WTC11 (cell line): ENCODE measurements around the gene WWP2. TPM values are rescaled to one million over a fixed set of nuclear protein-coding genes. Genes with fewer than 3 reads are reported as not detected.

Experiments used
- ATAC-seq: fragments of 200-7000 bp; cut with Tn5 transposase; 2 replicates; pipeline ENCODE4 v1.10.0; 2021; ENCODE audit warnings: mild to moderate bottlenecking, moderate library complexity
- CTCF ChIA-PET: fragments of 300-600 bp; sonication (Branson Sonifier 250); formaldehyde crosslinking; loops from one replicate; lab custom pipeline; 2021; ENCODE audit warnings: antibody characterized with exemption; lab: Charles Lee
- POLR2A ChIA-PET: fragments of 350-600 bp; sonication (Branson Sonifier 250); formaldehyde crosslinking; loops from one replicate; lab custom pipeline; 2021; ENCODE audit warnings: antibody characterized with exemption; lab: Charles Lee
- DNase-seq: peaks from one replicate; pipeline ENCODE4 v3.0.0; 2021; ENCODE audit warnings: low spot score
- H3K27ac Mint-ChIP-seq: 2 replicates; pipeline ENCODE4 v1.8.0; 2021; ENCODE audit warnings: mixed read lengths
- H3K27me3 Mint-ChIP-seq: 2 replicates; pipeline ENCODE4 v1.8.0; 2021; ENCODE audit warnings: low read depth, mild to moderate bottlenecking, moderate library complexity, mixed read lengths
- H3K36me3 Mint-ChIP-seq: 2 replicates; pipeline ENCODE4 v1.8.0; 2021; ENCODE audit warnings: mixed read lengths
- H3K4me1 Mint-ChIP-seq: 2 replicates; pipeline ENCODE4 v1.8.0; 2022; ENCODE audit warnings: mixed read lengths
- H3K4me3 Mint-ChIP-seq: 2 replicates; pipeline ENCODE4 v1.8.0; 2021; ENCODE audit warnings: mild to moderate bottlenecking, moderate library complexity, mixed read lengths
- H3K9me3 Mint-ChIP-seq: 2 replicates; pipeline ENCODE4 v1.8.0; 2021; ENCODE audit warnings: mixed read lengths
- ERG ChIP-seq: fragments of 250-450 bp; sonication (Bioruptor Pico); IDR thresholded peaks from 2 replicates; pipeline ENCODE4 v1.8.0; 2021; ENCODE audit warnings: mild to moderate bottlenecking
- GABPB1 ChIP-seq: sonication (generic); formaldehyde crosslinking; IDR thresholded peaks from 2 replicates; pipeline ENCODE4 v1.8.1; 2023; ENCODE audit warnings: mild to moderate bottlenecking, missing genetic modification reagents
- GTF2I ChIP-seq: fragments of 250-450 bp; sonication (Bioruptor Pico); conservative IDR thresholded peaks from 2 replicates; pipeline ENCODE4 v1.4.0; 2021; ENCODE audit warnings: mild to moderate bottlenecking
- HMGA2 ChIP-seq: fragments of 250-450 bp; sonication (Bioruptor Pico); IDR thresholded peaks from 2 replicates; pipeline ENCODE4 v1.4.0; 2021; ENCODE audit warnings: mild to moderate bottlenecking, moderate library complexity
- MAX ChIP-seq: sonication (generic); formaldehyde crosslinking; IDR thresholded peaks from 2 replicates; pipeline ENCODE4 v1.8.0; 2022; ENCODE audit warnings: mild to moderate bottlenecking, missing genetic modification reagents
- MXD4 ChIP-seq: fragments of 250-450 bp; sonication (Bioruptor Pico); IDR thresholded peaks from 2 replicates; pipeline ENCODE4 v1.8.0; 2021; ENCODE audit warnings: mild to moderate bottlenecking, moderate library complexity, borderline replicate concordance
- NR2C2 ChIP-seq: sonication (generic); formaldehyde crosslinking; IDR thresholded peaks from 2 replicates; pipeline ENCODE4 v1.8.0; 2022; ENCODE audit warnings: mild to moderate bottlenecking, missing genetic modification reagents
- RELA ChIP-seq: sonication (generic); formaldehyde crosslinking; IDR thresholded peaks from 2 replicates; pipeline ENCODE4 v1.8.1; 2022; ENCODE audit warnings: missing genetic modification reagents, mild to moderate bottlenecking, borderline replicate concordance
- SOX15 ChIP-seq: fragments of 250-450 bp; sonication (Bioruptor Pico); IDR thresholded peaks from 2 replicates; pipeline ENCODE4 v1.9.0; 2021; ENCODE audit warnings: mild to moderate bottlenecking
- SP1 ChIP-seq: sonication (generic); formaldehyde crosslinking; conservative IDR thresholded peaks from 2 replicates; pipeline ENCODE4 v1.8.1; 2022; ENCODE audit warnings: missing genetic modification reagents
- TCF7 ChIP-seq: sonication (generic); formaldehyde crosslinking; IDR thresholded peaks from 2 replicates; pipeline ENCODE4 v1.8.0; 2022; ENCODE audit warnings: mild to moderate bottlenecking, low read depth, missing genetic modification reagents, moderate library complexity
- ZNF219 ChIP-seq: sonication (generic); formaldehyde crosslinking; IDR thresholded peaks from 2 replicates; pipeline ENCODE4 v1.8.0; 2023; ENCODE audit warnings: missing genetic modification reagents, mild to moderate bottlenecking, borderline replicate concordance
- ZNF423 ChIP-seq: fragments of 250-450 bp; sonication (Bioruptor Pico); IDR thresholded peaks from 2 replicates; pipeline ENCODE4 v2.1.2; 2022; ENCODE audit warnings: mild to moderate bottlenecking, moderate library complexity
- ZNF671 ChIP-seq: fragments of 250-450 bp; sonication (Bioruptor Pico); IDR thresholded peaks from 2 replicates; pipeline ENCODE4 v1.8.0; 2021; ENCODE audit warnings: mild to moderate bottlenecking
- ZSCAN18 ChIP-seq: fragments of 250-450 bp; sonication (Bioruptor Pico); IDR thresholded peaks from 2 replicates; pipeline ENCODE4 v2.1.2; 2022; ENCODE audit warnings: mild to moderate bottlenecking, moderate library complexity
- total RNA-seq: library from RNA; stranded (reverse); gene quantifications from 3 replicates; pipeline ENCODE4 v1.2.3, GENCODE V29; 2021
- TF ChIP-seq, protein P1 (sequence below): sonication (generic); formaldehyde crosslinking; IDR thresholded peaks from 2 replicates; pipeline ENCODE4 v1.8.1; 2022; ENCODE audit warnings: low read depth, mild to moderate bottlenecking, moderate library complexity, missing genetic modification reagents, borderline replicate concordance
- TF ChIP-seq, protein P2 (sequence below): sonication (generic); formaldehyde crosslinking; IDR thresholded peaks from 2 replicates; pipeline ENCODE4 v1.8.1; 2023; ENCODE audit warnings: mild to moderate bottlenecking, missing genetic modification reagents

Gene WWP2
- total RNA-seq, 1 experiment from 2014 or later = 39.1 TPM

DNA sequence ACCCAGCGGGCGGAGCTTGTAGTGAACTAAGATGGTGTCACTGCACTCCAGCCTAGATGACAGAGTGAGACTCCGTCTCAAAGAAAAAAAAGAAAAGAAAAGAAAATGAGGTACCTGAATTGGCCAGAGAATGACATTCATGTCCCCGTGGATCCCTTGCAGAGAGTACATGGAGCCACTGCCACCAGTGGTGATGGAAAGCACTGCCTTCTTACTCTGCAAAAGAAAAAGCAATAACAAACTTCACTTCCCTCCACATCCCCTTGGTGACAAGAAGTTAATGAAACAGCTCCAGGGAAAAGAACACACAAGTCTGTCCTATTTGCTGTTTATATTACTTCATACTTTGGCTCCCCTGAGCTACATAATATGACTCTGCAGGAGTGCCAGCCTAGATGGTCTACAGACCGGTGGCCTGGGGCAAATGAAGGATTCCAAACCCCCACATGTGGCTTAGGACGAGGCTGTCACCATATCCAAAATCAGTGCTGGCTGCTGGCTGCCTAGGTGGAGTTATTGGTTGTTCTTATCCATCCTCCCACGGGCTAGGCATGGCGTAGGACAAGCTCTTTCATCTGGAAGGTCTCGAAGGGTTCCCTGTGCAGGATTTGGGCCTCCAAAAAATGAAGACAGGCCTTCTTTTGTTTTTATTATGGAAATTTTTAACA lies 49.1 kb upstream of the WWP2 start (continued):
- TF ChIP-seq, protein P1, sequence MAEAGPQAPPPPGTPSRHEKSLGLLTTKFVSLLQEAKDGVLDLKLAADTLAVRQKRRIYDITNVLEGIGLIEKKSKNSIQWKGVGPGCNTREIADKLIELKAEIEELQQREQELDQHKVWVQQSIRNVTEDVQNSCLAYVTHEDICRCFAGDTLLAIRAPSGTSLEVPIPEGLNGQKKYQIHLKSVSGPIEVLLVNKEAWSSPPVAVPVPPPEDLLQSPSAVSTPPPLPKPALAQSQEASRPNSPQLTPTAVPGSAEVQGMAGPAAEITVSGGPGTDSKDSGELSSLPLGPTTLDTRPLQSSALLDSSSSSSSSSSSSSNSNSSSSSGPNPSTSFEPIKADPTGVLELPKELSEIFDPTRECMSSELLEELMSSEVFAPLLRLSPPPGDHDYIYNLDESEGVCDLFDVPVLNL = no peak

- Mint-ChIP-seq H3K27ac (peak overlapping the region; percentile 8; the same call in 1 of the 2 replicates), H3K9me3 (no peaks in the 10 kb centered on the region), H3K27me3 (no peaks in the 10 kb centered on the region), H3K4me3 (no peak overlapping the region), H3K36me3 (no peaks in the 10 kb centered on the region), H3K4me1 (peaks cover 2% of the 10 kb centered on the region; the same call in 1 of the 2 replicates)
- no peak for DNase-seq
- ChIA-PET POLR2A (interaction anchor here (0.7 kb wide), 1 partner anchor 10 kb away, joined by 3 read pairs; no protein-coding TSS in a partner anchor), CTCF (interaction anchor here (0.7 kb wide), 1 partner anchor 45 kb away, joined by 3 read pairs; no protein-coding TSS in a partner anchor)
- TF ChIP-seq SP1 (no peak), GTF2I (no peak), TCF7 (no peak), ERG (CRISPR knock-in tag) (no peak), HMGA2 (CRISPR knock-in tag) (no peak), ZNF423 (CRISPR knock-in tag) (no peak), ZNF219 (CRISPR knock-in tag) (no peak), RELA (CRISPR knock-in tag) (no peak), ZNF671 (CRISPR knock-in tag) (no peak), ZSCAN18 (CRISPR knock-in tag) (no peak), NR2C2 (no peak), GABPB1 (CRISPR knock-in tag) (no peak), SOX15 (CRISPR knock-in tag) (no peak), MAX (CRISPR knock-in tag) (no peak), MXD4 (CRISPR knock-in tag) (no peak)
- TF ChIP-seq, protein P2, sequence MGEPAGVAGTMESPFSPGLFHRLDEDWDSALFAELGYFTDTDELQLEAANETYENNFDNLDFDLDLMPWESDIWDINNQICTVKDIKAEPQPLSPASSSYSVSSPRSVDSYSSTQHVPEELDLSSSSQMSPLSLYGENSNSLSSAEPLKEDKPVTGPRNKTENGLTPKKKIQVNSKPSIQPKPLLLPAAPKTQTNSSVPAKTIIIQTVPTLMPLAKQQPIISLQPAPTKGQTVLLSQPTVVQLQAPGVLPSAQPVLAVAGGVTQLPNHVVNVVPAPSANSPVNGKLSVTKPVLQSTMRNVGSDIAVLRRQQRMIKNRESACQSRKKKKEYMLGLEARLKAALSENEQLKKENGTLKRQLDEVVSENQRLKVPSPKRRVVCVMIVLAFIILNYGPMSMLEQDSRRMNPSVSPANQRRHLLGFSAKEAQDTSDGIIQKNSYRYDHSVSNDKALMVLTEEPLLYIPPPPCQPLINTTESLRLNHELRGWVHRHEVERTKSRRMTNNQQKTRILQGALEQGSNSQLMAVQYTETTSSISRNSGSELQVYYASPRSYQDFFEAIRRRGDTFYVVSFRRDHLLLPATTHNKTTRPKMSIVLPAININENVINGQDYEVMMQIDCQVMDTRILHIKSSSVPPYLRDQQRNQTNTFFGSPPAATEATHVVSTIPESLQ (CRISPR knock-in tag) = no peak
- TF ChIP-seq, protein P1 = no peak
- no peak for ATAC-seq
Observed at GRCh38 chr16:69717066-69717465, 45.1 kb upstream of the WWP2 start.
